Suprapubic skin (tissue), 4 donors: ENCODE data around the gene CDKN2B-AS1. TPM values are rescaled to one million over a fixed set of nuclear protein-coding genes. Genes with fewer than 3 reads are reported as not detected.

Experiments used
- DNase-seq, 2 donors: peaks; one replicate each; pipeline ENCODE4 v3.0.0-alpha.2; 2019; ENCODE audit warnings: low spot score in 2 of 2
- H3K27ac ChIP-seq: fragments of 200-600 bp; sonication (generic); one replicate; pipeline ENCODE4 v1.5.1; 2019
- H3K27me3 ChIP-seq: fragments of 200-600 bp; sonication (generic); one replicate; pipeline ENCODE4 v1.5.1; 2019
- H3K36me3 ChIP-seq: fragments of 200-600 bp; sonication (generic); one replicate; pipeline ENCODE4 v1.5.1; 2019
- H3K4me1 ChIP-seq: fragments of 200-600 bp; sonication (generic); one replicate; pipeline ENCODE4 v1.5.1; 2019
- H3K4me3 ChIP-seq: fragments of 200-600 bp; sonication (generic); one replicate; pipeline ENCODE4 v1.5.1; 2019; ENCODE audit warnings: mild to moderate bottlenecking
- H3K9me3 ChIP-seq: fragments of 200-600 bp; sonication (generic); one replicate; pipeline ENCODE4 v1.5.1; 2019
- EP300 ChIP-seq: sonication (generic); formaldehyde crosslinking; IDR thresholded peaks from one replicate; pipeline ENCODE4 v1.6.1; 2017; ENCODE audit warnings: antibody characterized with exemption
- POLR2A ChIP-seq, 2 donors: fragments of 450-650 bp; IDR thresholded peaks; one replicate each; pipeline ENCODE4 v1.6.1; 2017; ENCODE audit warnings: antibody characterized with exemption in 2 of 2, mild to moderate bottlenecking in 2 of 2, moderate library complexity in 2 of 2
- POLR2AphosphoS5 ChIP-seq, 3 donors: sonication (generic); formaldehyde crosslinking; IDR thresholded peaks; one replicate each; pipeline ENCODE4 v1.6.1; 2017; ENCODE audit warnings: antibody characterized with exemption in 3 of 3
- WGBS: methylation state at CpG from one replicate; pipeline ENCODE4 v1.1.5; 2018; 5-methylcytosine and 5-hydroxymethylcytosine counted together
- total RNA-seq, 4 donors: library from RNA; depleted of rRNA; stranded (reverse); fragments of >200 nt; gene quantifications; one replicate each; pipeline ENCODE4 v1.1.0, GENCODE V29; 2016
- TF ChIP-seq, protein P1 (sequence below), 2 donors: fragments of 200-600 bp in 1 of 2; fragments of 450-650 bp in 1 of 2; sonication (generic) in 1 of 2; IDR thresholded peaks; one replicate each; pipeline ENCODE4 v1.5.1; 2016 to 2019; ENCODE audit warnings: antibody characterized with exemption in 2 of 2, mild to moderate bottlenecking in 1 of 2, moderate library complexity in 1 of 2

The CDKN2B-AS1 gene
- total RNA-seq, 4 donors from 2014 or later: 0.59 TPM; not detected in 3

DNA sequence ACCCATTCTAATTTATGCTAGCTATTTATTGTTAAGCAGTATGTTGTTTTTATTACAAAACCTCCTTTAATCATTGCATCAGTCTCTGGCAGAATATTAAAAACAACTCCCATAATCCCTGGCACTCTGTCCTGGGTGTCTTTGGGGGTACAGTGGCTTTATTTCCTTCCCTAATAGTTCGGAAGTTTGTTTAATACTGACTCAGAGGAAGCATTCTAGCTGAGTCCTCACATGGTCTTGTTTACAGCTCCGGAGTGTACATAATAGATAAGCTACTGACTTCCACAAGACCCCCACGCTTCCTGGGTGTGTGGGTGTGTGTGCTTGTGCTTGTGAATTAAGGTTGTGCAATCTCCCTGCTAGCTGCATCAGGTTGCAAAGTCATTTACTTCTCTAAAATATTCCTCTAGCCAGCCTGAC is 164.3 kb downstream of the CDKN2B-AS1 start:
- no peaks in the 10 kb centered on the region for H3K9me3 ChIP-seq
- no peak for TF ChIP-seq POLR2AphosphoS5 (IDR thresholded peaks at IDR 0.05)
- TF ChIP-seq EP300: no peak
- TF ChIP-seq POLR2A (IDR thresholded peaks at IDR 0.05): no peak
- TF ChIP-seq, protein P1, sequence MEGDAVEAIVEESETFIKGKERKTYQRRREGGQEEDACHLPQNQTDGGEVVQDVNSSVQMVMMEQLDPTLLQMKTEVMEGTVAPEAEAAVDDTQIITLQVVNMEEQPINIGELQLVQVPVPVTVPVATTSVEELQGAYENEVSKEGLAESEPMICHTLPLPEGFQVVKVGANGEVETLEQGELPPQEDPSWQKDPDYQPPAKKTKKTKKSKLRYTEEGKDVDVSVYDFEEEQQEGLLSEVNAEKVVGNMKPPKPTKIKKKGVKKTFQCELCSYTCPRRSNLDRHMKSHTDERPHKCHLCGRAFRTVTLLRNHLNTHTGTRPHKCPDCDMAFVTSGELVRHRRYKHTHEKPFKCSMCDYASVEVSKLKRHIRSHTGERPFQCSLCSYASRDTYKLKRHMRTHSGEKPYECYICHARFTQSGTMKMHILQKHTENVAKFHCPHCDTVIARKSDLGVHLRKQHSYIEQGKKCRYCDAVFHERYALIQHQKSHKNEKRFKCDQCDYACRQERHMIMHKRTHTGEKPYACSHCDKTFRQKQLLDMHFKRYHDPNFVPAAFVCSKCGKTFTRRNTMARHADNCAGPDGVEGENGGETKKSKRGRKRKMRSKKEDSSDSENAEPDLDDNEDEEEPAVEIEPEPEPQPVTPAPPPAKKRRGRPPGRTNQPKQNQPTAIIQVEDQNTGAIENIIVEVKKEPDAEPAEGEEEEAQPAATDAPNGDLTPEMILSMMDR (IDR thresholded peaks at IDR 0.05): no peak
- no peaks in the 10 kb centered on the region for H3K27me3 ChIP-seq
- H3K27ac ChIP-seq: peak overlapping the region; percentile 43
- 23% methylated on average over 3 of the region's 3 CpGs for WGBS
- no peak overlapping the region for H3K4me3 ChIP-seq
- peak in 1 of 2 donors; percentile 72 for DNase-seq
- H3K4me1 ChIP-seq: peaks cover 29% of the 10 kb centered on the region
- no peaks in the 10 kb centered on the region for H3K36me3 ChIP-seq

DNA sequence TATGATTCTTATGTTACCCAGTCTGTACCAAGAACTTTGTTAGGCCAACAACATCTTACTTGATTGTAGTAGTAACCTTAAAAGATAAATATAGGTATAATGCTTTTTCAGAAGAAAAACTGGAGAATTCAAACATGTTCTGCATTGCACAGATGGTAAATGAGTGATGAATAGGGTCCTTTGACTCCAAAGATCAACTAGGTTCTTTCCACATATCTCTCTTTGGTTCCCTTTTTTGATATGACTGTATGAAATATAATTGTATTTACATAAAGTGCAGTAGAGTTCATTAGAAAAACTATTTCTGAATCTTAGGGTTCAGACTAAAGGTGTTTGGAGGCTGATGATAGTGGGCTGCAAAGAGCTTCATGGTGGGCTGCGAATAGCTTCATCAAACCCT is 165.0 kb downstream of the CDKN2B-AS1 start:
- Histone ChIP-seq H3K27ac (peak overlapping the region; percentile 43), H3K27me3 (no peaks in the 10 kb centered on the region), H3K4me3 (no peak overlapping the region), H3K9me3 (no peaks in the 10 kb centered on the region), H3K36me3 (no peaks in the 10 kb centered on the region), H3K4me1 (peaks cover 29% of the 10 kb centered on the region)
- no peak for TF ChIP-seq POLR2AphosphoS5 (IDR thresholded peaks at IDR 0.05)
- no peak for DNase-seq
- WGBS: 100% methylated on average over 1 of the region's 1 CpG

DNA sequence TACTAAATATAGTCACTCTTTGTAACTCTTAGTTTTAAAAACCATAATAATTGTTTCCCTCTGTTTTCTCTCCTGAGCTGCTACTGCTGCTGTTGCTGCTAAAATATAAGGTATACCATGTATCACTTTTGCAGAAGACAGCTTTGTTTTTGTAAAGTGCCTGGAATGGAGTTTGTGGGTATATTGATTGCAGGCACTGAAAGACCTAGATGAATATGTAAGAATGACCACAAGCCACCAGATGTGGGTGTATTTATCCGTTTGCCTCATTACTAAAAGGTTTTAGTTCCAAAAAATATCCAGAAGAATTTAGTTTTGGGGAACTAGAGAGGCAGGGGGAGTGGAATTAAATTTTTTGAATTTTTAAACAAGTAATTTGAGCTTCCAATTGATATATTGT is 165.6 kb downstream of the CDKN2B-AS1 start:
- no peak for DNase-seq
- TF ChIP-seq EP300 (no peak), POLR2AphosphoS5 (IDR thresholded peaks at IDR 0.05) (no peak)
- TF ChIP-seq, protein P1 (IDR thresholded peaks at IDR 0.05): no peak
- Histone ChIP-seq H3K4me3 (no peak overlapping the region), H3K27me3 (no peaks in the 10 kb centered on the region), H3K36me3 (no peaks in the 10 kb centered on the region), H3K9me3 (no peaks in the 10 kb centered on the region), H3K27ac (no peak overlapping the region), H3K4me1 (peaks cover 33% of the 10 kb centered on the region)
- 52% methylated on average over 1 of the region's 1 CpG for WGBS

DNA sequence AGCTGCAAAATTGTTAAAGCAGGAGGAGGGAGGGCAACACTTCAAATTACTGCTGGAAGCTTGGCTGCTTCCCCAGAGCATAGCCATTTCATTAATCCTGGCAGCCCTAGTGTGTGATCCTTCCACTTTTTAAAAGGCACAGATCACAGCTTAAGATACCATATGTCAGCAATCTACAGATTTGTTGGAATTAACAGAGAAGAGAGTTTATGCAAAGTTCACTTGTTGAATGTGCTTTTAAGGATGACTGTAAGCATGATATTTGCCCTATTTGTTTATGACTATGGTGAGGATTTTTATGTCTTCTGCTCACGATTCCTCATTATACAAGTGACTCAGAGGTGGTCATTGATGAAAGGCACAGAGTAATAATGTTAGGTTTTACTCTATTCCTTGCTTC is 170.6 kb downstream of the CDKN2B-AS1 start:
- TF ChIP-seq POLR2AphosphoS5 (IDR thresholded peaks at IDR 0.05) (no peak), EP300 (no peak), POLR2A (IDR thresholded peaks at IDR 0.05) (no peak)
- TF ChIP-seq, protein P1 (IDR thresholded peaks at IDR 0.05): no peak
- DNase-seq: no peak
- H3K27ac ChIP-seq: no peak overlapping the region
- H3K4me1 ChIP-seq: peaks cover 6% of the 10 kb centered on the region
- no peaks in the 10 kb centered on the region for H3K36me3 ChIP-seq
- no peaks in the 10 kb centered on the region for H3K9me3 ChIP-seq
- H3K27me3 ChIP-seq: no peaks in the 10 kb centered on the region
- WGBS: 56% methylated on average over 1 of the region's 1 CpG
- H3K4me3 ChIP-seq: no peak overlapping the region

DNA sequence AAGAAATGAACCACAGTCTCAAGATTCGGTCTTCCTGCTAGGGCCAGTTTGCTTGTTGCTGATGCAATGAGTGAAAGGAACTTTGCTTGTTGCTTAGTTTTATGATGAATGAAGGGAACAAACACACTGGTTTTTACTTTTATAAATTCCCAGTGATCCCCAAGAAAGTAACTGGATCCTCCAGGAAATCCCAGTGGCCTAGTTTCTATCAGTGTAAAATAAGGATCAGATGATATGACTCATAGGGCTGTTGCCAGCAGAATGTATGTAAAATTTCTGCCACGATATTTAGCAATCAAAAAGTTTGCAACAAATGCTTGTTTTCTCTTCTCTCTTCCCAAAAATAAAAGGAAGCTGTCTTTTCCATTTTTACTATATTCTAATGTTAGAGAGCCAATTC is 174.7 kb downstream of the CDKN2B-AS1 start:
- TF ChIP-seq, protein P1 (IDR thresholded peaks at IDR 0.05): no peak
- Histone ChIP-seq H3K36me3 (no peaks in the 10 kb centered on the region), H3K9me3 (no peaks in the 10 kb centered on the region), H3K27me3 (no peaks in the 10 kb centered on the region), H3K27ac (no peak overlapping the region), H3K4me3 (no peak overlapping the region), H3K4me1 (peaks cover 10% of the 10 kb centered on the region)
- DNase-seq: no peak
- 59% methylated on average over 2 of the region's 2 CpGs for WGBS
